KMS-11 (cell line): ENCODE measurements around the gene CEP290.

Source experiments
- H2AFZ ChIP-seq: fragments of 200-600 bp; sonication (generic); 2 replicates; pipeline ENCODE4 v1.6.1; 2016; ENCODE audit warnings: antibody characterized with exemption, mixed run types, low read depth
- H3K27ac ChIP-seq: fragments of 200-600 bp; sonication (generic); 2 replicates; pipeline ENCODE4 v1.6.1; 2016; ENCODE audit warnings: mild to moderate bottlenecking, mixed run types
- H3K27me3 ChIP-seq: fragments of 200-600 bp; sonication (generic); 2 replicates; pipeline ENCODE4 v1.6.1; 2017; ENCODE audit warnings: mild to moderate bottlenecking, low read depth, mixed run types, moderate library complexity; ENCODE audit not compliant: insufficient read depth
- H3K36me3 ChIP-seq: fragments of 200-600 bp; sonication (generic); 2 replicates; pipeline ENCODE4 v1.6.1; 2017; ENCODE audit warnings: mild to moderate bottlenecking, mixed run types; ENCODE audit not compliant: insufficient read depth
- H3K4me1 ChIP-seq: fragments of 200-600 bp; sonication (generic); 2 replicates; pipeline ENCODE4 v1.6.1; 2016; ENCODE audit warnings: mild to moderate bottlenecking, low read depth, mixed run types; ENCODE audit not compliant: poor library complexity, severe bottlenecking
- H3K4me2 ChIP-seq: fragments of 200-600 bp; sonication (generic); 2 replicates; pipeline ENCODE4 v1.7.0; 2016; ENCODE audit warnings: mild to moderate bottlenecking, mixed run types
- H3K4me3 ChIP-seq: fragments of 200-600 bp; sonication (generic); IDR thresholded peaks from 2 replicates; pipeline ENCODE4 v1.6.1; 2017; ENCODE audit warnings: low read depth, low read length, mixed read lengths; ENCODE audit not compliant: insufficient read depth
- H3K79me2 ChIP-seq: fragments of 200-600 bp; sonication (generic); 2 replicates; pipeline ENCODE4 v1.6.1; 2016; ENCODE audit warnings: low read depth, mixed run types; ENCODE audit not compliant: insufficient read depth
- H3K9ac ChIP-seq: fragments of 200-600 bp; sonication (generic); 2 replicates; pipeline ENCODE4 v1.6.1; 2016; ENCODE audit warnings: mild to moderate bottlenecking, mixed run types
- H4K20me1 ChIP-seq: fragments of 200-600 bp; sonication (generic); 2 replicates; pipeline ENCODE4 v1.6.1; 2016; ENCODE audit warnings: mild to moderate bottlenecking, mixed run types; ENCODE audit not compliant: insufficient read depth
- TF ChIP-seq, protein P1 (sequence below): fragments of 200-600 bp; sonication (generic); conservative IDR thresholded peaks from 2 replicates; pipeline ENCODE4 v1.6.1; 2017; ENCODE audit warnings: low read depth, mild to moderate bottlenecking, antibody characterized with exemption, low read length, moderate library complexity, mixed read lengths

CEP290 gene

DNA sequence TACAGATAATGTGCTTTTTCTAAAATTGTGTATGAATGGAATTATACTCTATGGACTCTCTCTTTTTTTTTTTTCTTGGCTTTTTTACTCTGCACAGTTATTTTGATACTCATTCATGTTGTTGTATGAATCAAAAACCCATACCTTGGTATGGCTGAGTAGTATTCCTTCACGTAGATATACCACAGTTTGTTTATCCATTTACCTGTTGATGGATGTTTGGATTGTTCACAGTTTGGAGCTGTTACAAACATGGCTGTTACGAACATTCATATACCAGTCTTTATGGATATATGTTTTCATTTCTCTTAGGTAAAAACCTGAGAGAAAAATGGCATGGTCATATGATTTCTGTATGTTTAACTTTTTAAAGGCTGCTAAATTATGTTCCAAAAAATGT, 43.4 kb upstream of the CEP290 start:
- Histone ChIP-seq H3K4me1 (no peaks in the 10 kb centered on the region), H3K79me2 (no peaks in the 10 kb centered on the region), H2AFZ (no peak overlapping the region), H3K4me3 (no peak overlapping the region), H3K36me3 (no peaks in the 10 kb centered on the region), H4K20me1 (no peaks in the 10 kb centered on the region), H3K4me2 (no peak overlapping the region), H3K27me3 (no peaks in the 10 kb centered on the region), H3K9ac (no peak overlapping the region), H3K27ac (no peak overlapping the region)
- TF ChIP-seq, protein P1, sequence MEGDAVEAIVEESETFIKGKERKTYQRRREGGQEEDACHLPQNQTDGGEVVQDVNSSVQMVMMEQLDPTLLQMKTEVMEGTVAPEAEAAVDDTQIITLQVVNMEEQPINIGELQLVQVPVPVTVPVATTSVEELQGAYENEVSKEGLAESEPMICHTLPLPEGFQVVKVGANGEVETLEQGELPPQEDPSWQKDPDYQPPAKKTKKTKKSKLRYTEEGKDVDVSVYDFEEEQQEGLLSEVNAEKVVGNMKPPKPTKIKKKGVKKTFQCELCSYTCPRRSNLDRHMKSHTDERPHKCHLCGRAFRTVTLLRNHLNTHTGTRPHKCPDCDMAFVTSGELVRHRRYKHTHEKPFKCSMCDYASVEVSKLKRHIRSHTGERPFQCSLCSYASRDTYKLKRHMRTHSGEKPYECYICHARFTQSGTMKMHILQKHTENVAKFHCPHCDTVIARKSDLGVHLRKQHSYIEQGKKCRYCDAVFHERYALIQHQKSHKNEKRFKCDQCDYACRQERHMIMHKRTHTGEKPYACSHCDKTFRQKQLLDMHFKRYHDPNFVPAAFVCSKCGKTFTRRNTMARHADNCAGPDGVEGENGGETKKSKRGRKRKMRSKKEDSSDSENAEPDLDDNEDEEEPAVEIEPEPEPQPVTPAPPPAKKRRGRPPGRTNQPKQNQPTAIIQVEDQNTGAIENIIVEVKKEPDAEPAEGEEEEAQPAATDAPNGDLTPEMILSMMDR = no peak

DNA sequence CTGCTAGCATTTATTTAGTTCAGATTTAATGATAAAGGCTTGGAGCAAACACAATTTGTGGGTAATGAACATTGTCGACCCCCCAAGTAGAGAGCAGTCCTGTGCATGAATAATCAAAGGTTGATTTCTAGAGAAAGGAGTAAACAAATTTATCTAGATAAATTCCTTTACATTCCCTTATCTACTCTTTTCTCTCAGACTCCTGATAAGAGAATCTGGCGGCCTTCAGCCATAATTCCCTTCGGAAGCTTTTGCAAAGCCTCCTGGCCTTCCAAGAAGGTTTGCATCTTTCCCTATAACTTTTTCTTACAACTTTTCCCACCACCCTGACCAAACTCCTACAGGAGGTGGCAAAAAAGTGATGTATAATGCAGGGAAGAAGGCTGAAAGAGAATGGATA, 42.3 kb upstream of the CEP290 start:
- H2AFZ ChIP-seq = no peak overlapping the region
- no peak overlapping the region for H3K27ac ChIP-seq
- TF ChIP-seq, protein P1 = no peak
- H3K4me2 ChIP-seq = no peak overlapping the region
- H3K36me3 ChIP-seq = no peaks in the 10 kb centered on the region
- H3K79me2 ChIP-seq = no peaks in the 10 kb centered on the region
- H3K4me3 ChIP-seq = no peak overlapping the region
- no peaks in the 10 kb centered on the region for H3K27me3 ChIP-seq
- H4K20me1 ChIP-seq = no peaks in the 10 kb centered on the region
- no peaks in the 10 kb centered on the region for H3K4me1 ChIP-seq
- H3K9ac ChIP-seq = no peak overlapping the region

DNA sequence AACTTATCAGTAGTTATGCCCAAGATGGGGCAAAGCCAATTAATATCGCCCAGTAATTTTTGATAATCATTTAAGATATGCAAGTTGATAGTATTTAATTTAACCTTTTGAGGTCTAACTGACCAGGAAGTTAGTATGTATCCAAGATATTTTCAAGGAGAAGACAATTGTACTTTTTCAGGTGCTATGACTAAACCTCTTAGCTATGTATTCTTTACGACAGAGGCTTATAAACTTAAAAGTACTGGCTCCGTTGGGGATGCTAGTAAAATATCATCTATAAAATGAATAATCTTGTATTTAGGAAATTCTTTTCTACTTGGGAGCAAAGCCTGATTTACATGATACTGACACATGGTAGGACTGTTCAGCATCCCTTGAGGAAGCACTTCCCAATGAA, 40.5 kb upstream of the CEP290 start:
- no peaks in the 10 kb centered on the region for H3K27me3 ChIP-seq
- H3K36me3 ChIP-seq = no peaks in the 10 kb centered on the region
- no peak overlapping the region for H3K4me3 ChIP-seq
- no peaks in the 10 kb centered on the region for H4K20me1 ChIP-seq
- no peak overlapping the region for H3K27ac ChIP-seq
- no peaks in the 10 kb centered on the region for H3K79me2 ChIP-seq
- no peak overlapping the region for H3K4me2 ChIP-seq
- H3K9ac ChIP-seq = no peak overlapping the region
- no peaks in the 10 kb centered on the region for H3K4me1 ChIP-seq
- TF ChIP-seq, protein P1 = no peak
- no peak overlapping the region for H2AFZ ChIP-seq

DNA sequence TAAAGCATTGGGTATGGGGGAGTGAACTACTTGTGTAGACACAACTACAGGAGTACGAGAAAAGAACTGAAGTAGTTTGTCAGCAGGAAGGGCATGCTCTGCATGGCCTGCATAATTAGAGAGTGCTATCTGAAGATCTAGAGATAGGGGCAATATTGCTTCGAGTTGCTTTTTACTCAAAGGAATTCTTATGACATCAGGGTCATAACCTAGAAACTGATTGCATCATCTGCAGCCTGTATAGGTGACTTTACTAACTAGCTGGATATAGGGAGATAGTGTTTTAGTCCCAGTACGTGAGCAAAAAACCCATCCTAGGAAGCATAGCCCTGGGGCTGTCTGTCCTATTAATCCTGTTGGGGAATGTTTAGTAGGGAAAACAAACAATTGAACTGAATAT, 40.0 kb upstream of the CEP290 start:
- Histone ChIP-seq H3K36me3 (no peaks in the 10 kb centered on the region), H3K27me3 (no peaks in the 10 kb centered on the region), H3K4me1 (no peaks in the 10 kb centered on the region), H3K9ac (no peak overlapping the region), H3K4me3 (no peak overlapping the region), H3K27ac (no peak overlapping the region), H3K4me2 (no peak overlapping the region), H3K79me2 (no peaks in the 10 kb centered on the region), H4K20me1 (no peaks in the 10 kb centered on the region), H2AFZ (no peak overlapping the region)
- TF ChIP-seq, protein P1 = no peak
